ENCODE data around the gene YTHDC2. TPM values are rescaled to one million over a fixed set of nuclear protein-coding genes. Genes with fewer than 3 reads are reported as not detected.
"Not testable (repeated sequence)": the region's sequence is repeated elsewhere in the genome, so short reads cannot be mapped to it uniquely, and the experiment has no call there.

YTHDC2 gene
- total RNA-seq, 1 donor from 2014 or later, result 7.3 TPM

GRCh38 chr5:113598150-113598549 lies 84.7 kb downstream of the YTHDC2 start:
- DNase-seq (ENCODE audit: low read depth), result no peak
- no peak for TF ChIP-seq CTCF (conservative IDR thresholded peaks at IDR 0.05; ENCODE audit: low read depth, low read length)
- H3K4me3 ChIP-seq (ENCODE audit: low read depth, low read length), result no peak overlapping the region

DNA sequence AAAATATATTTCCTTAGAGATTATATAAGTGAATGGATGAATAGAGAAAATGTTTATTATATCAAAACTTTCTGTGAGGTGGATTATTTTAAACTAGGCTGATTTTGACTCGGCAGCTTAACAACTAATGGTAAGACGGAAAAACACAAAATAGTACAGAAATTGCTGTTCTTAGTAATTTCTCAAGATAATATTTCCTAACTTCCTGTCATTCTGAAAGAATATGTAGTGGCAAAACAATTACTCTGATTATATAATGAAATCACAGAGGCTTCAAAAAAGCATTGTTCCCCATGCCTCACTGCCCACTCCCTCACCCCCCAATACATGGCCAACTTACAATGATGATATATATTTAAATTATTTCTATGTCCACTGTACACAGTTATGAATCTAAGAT lies 85.4 kb downstream of the YTHDC2 start:
- TF ChIP-seq CTCF (conservative IDR thresholded peaks at IDR 0.05; ENCODE audit: low read depth, low read length), result no peak
- no peak overlapping the region for H3K4me3 ChIP-seq (ENCODE audit: low read depth, low read length)
- no peak for DNase-seq (ENCODE audit: low read depth)

DNA sequence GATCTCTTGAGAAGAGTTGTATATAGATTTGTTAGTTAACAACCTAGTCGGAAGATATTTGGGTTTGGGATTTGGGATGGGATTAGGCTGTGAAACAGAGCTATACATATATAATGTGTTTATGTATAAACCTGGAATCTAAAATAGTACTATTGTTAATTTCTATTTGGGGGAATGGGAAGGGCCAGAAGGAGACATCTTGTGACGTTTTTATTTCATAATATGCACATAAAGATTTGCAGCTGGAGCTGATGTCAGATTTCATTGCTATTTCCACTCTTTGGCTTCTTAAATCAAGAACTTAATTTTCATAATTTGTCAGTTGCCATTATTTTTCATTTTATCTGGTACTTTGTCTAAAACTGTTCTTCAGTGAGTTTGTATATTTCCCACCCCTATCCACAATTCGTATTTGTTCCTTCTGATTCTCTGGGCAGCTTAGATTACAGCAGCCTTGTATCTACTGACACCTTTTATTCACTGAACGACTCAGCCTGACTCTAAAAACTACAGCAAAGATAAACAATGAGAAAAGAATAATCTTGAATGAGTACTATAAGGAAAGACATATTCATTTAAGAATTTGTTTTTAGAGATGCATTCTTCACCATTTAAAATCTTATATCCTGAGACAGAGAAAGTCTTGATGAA lies 86.9 kb downstream of the YTHDC2 start:
- TF ChIP-seq CTCF (conservative IDR thresholded peaks at IDR 0.05; ENCODE audit: low read depth, low read length), result no peak
- H3K4me3 ChIP-seq (ENCODE audit: low read depth, low read length), result no peak overlapping the region
- no peak for DNase-seq (ENCODE audit: low read depth)

DNA sequence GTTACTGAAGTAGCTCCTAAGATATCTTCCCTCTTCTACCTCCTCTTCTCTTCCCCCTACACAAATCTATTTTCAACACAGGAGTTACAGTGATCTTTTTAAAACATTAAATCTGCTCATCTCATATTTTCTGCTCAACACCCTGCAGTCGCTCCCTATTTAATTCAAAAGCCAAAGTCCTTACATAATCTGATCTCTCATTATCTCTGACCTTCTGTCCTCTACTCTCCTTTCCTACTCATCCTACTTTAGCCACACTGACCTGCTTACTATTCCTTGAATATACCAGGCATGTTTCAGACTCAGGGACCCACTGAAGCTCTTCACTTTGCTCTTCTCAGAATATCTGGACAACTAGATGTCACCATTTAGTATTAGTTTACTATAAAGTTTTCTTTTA lies 87.9 kb downstream of the YTHDC2 start:
- DNase-seq (ENCODE audit: low read depth), result no peak
- H3K4me3 ChIP-seq (ENCODE audit: low read depth, low read length), result no peak overlapping the region
- no peak for TF ChIP-seq CTCF (conservative IDR thresholded peaks at IDR 0.05; ENCODE audit: low read depth, low read length)

GRCh38 chr5:113603246-113603645 lies 89.8 kb downstream of the YTHDC2 start:
- DNase-seq (ENCODE audit: low read depth); H3K4me3 ChIP-seq (ENCODE audit: low read depth, low read length): not testable (repeated sequence)

DNA sequence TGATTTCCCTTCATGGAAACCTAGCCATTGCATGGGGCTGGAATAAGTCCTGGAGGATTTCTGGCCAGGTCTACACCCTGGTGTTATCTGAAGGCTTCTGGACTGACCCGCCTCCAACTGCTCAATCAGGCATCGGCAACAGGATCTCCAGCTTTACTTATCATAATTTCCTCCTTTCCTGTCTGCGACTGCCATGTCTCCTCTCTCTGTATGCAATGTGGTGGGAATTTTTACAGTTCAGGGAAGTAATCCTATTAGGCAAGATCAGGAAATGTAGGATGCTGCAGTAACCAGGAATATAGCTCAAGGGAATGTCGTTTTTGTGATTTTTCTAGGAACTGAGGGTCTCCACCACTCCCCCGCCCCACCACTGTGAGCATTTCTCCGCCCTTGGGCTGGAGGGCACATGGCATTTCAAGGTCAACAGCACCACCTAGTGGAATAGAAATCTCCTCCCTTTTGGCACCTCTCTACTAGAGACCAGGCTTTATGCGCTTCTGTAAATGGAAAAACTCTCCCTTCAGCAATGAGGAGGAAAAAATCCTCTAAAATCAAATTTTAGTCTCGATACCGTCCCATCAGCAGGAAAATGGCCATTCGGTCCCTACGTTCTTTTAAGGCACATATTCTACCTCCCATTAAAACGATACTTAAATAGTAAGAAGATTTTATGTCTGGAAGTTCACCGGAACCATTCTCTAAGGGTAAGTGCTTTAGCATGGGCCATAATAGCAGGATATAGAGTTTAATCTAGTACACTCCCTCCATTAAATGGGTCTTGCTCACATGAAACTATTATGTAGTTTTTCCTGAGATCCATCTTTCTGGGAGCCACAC lies 93.0 kb downstream of the YTHDC2 start:
- DNase-seq (ENCODE audit: low read depth), result peak; percentile 15
- peak; percentile 75 for TF ChIP-seq CTCF (conservative IDR thresholded peaks at IDR 0.05; ENCODE audit: low read depth, low read length)
- H3K4me3 ChIP-seq (ENCODE audit: low read depth, low read length), result no peak overlapping the region

DNA sequence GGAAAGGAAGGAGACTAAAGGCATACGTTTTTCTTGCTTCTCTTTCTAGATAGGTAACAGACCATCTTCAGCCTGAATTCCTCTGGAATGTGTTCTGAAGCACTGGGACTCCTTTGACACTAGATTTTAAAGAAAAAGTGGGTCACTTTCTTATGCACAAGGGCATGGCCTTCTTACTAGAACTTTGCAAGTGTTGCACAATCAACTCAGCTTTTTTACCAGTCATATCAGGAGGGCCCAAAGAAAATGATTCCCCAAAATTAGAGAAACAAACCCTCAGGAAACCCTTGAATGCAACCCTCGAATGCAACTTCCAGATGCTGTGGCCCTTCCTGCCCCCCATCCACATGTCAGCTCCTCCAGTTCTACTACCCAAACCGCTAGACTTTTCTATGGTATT lies 93.9 kb downstream of the YTHDC2 start:
- H3K4me3 ChIP-seq (ENCODE audit: low read depth, low read length), result no peak overlapping the region
- no peak for DNase-seq (ENCODE audit: low read depth)
- TF ChIP-seq CTCF (conservative IDR thresholded peaks at IDR 0.05; ENCODE audit: low read depth, low read length), result no peak
